HG02884 (cell line): ENCODE measurements around the gene DEFB114.
"Not testable (repeated sequence)": the region's sequence is repeated elsewhere in the genome, so short reads cannot be mapped to it uniquely, and the experiment has no call there.

ENCODE experiments used
- ATAC-seq: cut with Tn5 transposase; IDR thresholded peaks from one replicate; pipeline ENCODE4 v1.9.1; 2021; ENCODE audit warnings: mild to moderate bottlenecking, moderate library complexity; ENCODE audit not compliant: unreplicated experiment

Gene DEFB114, protein sequence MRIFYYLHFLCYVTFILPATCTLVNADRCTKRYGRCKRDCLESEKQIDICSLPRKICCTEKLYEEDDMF

DNA sequence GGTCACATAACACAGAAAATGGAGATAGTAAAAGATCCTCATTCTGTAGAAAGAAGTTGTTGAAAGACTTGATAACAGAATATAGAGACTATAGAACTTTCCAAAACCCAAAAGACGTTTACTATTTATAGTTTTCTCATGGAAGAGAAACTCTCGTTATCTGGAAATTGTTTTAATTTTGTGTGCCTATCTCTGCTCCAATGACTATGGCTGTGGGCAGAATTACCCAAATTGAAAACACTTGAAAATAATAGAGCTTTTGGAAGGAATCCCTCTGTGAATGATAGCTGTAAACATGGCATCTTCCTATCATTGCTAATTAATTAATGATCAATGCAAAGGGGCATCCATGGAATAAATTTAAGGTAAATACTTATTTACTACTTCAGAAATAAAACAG lies at the start of gene DEFB114:
Gene DEFB114 (minus strand): TSS at position 101 of the 400 bp plus-strand sequence. CDS start 59 bp downstream, at position 42.
- ATAC-seq, result no peak

DNA sequence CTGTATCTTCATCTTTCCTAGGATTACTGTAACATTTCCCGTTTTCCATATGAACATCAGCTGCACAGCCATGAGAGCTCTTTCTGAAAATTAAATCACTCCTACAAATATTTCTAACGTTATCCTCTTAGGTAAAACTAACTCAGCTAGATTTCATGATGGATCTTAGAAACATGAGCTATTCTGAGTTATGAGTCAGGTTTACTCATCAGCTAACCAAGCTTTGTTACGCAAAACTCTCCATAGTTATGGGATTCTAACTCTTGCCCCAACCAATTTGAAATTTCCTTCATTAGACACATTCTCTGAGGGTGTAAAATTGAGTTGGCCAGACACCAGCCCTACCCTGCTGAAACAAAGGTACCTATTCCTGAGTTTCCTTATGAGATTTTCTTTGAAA lies 43.9 kb upstream of the DEFB114 start:
- no peak for ATAC-seq

GRCh38 chr6:50003139-50003538 lies 39.2 kb upstream of the DEFB114 start:
- ATAC-seq, result no peak

GRCh38 chr6:49995278-49995677 lies 31.3 kb upstream of the DEFB114 start:
- no peak for ATAC-seq

- ATAC-seq, result no peak
These were observed 24.9 kb upstream of the DEFB114 start for GRCh38 chr6:49988900-49989299.

DNA sequence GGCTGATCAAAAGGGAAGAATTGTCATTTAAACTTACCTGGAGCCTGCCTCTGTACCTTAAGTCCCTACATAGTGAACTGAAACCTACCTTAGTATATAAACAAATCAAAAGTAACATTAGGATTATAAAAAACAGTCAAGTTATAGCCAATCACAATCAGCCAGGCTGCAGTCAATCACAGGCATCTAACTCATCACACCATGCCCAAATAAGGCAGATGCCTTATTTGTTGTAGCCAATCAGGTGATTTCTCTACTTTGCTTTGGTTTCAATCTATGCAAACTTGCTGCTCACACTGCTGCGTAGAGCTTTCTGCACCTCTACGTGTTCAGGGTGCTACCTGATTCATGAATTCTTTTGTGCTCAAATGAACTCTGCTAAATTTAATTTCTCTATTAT lies 23.8 kb upstream of the DEFB114 start:
- ATAC-seq, result no peak

DNA sequence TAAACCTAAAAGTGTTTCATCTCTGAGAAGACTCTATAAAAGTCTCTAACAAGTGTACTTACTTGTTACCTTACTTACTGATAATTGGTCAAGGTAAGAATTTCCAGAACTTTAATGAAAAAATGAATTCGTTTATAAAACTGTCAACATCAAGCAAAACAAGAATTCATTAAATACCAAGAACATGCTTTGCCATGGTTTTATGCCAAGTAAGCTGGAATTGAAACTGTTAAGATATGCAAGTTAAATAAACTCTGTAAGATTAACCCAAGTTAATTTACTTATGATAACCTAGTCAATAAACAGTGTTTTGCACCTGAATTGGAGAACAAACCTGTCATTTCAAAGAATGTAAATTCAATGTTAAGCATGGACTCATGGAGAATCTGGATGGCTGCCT lies 22.6 kb upstream of the DEFB114 start:
- ATAC-seq, result no peak

DNA sequence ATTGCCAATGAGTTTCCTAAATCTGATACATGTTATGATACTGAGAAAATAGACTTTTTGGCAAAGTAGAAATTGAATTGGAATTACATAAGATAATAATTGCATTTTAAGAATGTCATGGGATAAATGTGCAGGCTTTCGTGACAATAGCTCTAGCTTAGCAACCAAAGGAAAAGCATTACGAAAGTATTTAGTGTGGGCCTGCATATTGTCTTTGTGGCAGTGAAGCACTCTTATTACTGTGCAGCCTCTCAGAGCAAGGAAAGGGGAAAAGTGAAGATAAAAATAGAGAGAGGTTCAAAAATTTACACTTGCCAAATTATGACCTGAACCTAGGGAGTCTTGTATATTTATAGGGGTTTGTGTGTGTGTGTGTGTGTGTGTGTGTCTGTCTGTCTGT lies 18.1 kb upstream of the DEFB114 start:
- no peak for ATAC-seq

DNA sequence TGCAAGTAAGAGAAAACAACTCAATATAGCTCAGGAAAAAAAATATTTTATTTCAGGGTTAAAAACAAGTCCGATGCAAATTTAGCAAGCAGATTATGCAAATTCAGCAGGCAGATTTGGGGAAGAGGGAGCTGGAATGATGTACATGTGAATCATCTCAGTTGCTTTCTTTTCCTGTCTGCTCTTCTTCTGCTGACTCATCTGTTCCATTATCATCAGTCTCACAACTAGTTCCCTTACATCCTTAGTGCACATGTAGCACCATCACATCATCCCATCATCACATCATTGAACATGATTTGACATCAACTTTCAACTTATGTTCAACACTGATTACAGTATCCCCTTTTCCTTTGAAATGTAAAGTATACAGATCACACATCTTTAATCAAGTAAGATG lies 16.9 kb upstream of the DEFB114 start:
- ATAC-seq, result peak; percentile 56

GRCh38 chr6:49979584-49979983 lies 15.6 kb upstream of the DEFB114 start:
- ATAC-seq, result peak; percentile 35

- peak; percentile 41 for ATAC-seq
These were observed 14.6 kb upstream of the DEFB114 start for GRCh38 chr6:49978332-49979226.

DNA sequence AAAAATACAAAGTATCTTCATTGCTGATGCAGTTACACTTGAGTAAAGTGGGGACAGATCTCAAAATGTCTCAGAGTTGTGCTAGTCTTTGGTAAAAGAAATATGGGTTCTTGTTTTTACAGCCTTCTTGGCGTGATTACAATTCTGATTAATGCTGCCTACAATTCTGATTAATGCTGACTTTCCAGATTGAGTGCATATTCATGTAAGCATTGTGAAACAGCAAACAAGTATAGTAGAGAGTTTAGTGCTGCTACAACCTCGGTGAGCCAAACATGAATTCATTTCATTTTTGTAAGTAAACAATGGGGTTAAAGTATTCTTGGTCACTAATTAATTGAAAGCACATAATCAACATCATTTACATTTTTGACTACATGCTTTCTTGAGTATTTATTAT lies 5.6 kb upstream of the DEFB114 start, which contains the start of gene DEFB113:
Gene DEFB113 (minus strand): TSS at position 21 of the 400 bp plus-strand sequence. CDS start 0 bp downstream, at position 21.
- ATAC-seq, result no peak

- no peak for ATAC-seq
These were observed 2.9 kb upstream of the DEFB114 start for GRCh38 chr6:49966823-49967222.

DNA sequence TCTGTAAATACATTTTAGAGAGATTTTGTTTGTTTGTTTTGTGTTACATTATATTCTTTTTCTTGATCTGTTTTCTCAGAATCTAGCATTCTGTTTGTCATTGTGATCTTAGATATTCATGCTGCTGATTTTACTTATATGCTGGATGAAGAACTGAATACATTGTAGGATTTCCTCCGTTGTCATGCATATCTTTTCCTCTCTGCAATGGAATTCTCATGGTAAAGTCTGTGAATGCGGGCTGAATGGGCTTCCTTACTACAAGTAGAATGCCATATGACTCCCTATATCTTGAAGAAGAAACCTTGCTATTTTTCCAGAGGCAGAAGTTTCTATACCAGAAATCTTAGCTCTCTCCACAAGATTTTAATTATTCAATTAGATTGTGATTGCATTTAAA lies 2.4 kb upstream of the DEFB114 start:
- no peak for ATAC-seq

DNA sequence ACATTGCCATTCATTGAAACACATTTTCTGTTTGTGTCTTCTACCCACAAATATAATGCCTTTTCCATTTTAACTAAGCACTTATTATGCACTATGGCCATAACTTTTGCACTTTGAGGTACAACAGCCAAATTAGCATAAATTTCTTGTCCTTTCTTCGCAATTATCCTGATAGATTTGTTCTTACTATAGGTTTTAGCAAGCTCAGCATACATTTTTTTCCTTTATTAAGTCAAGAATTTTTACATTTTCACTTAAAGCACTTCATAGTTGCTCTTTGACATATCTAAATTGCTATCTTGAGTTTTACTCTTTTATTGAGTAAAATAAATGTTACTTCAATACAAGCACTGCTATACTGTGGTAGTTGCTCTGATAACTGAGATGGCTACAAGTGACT lies 5.8 kb downstream of the DEFB114 start:
- no peak for ATAC-seq

DNA sequence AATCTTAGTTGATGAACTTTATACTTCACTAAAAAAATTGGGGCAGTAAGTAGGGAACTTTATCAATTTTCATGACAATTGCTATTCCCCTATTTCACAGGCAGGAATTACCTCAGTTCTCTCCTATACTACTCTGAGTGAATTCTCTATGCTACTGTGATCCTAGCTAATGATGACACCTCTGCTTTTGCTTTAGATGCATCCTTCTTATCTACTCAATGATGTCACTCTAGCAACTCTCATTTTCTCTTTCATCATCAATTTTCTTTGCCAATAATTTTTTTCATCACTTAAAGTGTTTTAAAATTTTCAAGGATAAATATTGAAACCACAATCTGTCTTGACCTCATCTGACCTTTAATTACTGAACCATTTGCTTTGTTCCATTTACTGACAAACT lies 8.1 kb downstream of the DEFB114 start:
- ATAC-seq, result no peak

DNA sequence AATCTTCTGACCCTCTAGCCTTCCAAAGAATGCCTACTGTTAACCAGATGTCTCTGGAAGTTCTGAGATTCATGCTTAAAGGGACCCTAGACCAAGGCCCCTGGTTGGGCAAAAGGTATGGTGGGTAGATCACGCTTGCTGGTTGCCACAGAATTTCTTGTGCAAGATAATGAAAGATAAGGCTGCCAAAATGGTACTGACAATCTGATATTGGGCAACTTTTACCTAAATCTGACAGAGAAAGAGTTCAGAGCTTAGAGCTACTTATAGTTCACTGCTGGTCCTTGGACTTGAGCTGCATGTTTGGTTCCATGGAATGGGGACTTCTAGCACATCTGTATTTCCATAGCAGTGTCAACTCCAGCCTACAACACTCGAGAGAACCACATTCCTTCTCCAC lies 12.0 kb downstream of the DEFB114 start:
- ATAC-seq, result no peak

GRCh38 chr6:49950415-49950751 lies 13.6 kb downstream of the DEFB114 start:
- no peak for ATAC-seq

DNA sequence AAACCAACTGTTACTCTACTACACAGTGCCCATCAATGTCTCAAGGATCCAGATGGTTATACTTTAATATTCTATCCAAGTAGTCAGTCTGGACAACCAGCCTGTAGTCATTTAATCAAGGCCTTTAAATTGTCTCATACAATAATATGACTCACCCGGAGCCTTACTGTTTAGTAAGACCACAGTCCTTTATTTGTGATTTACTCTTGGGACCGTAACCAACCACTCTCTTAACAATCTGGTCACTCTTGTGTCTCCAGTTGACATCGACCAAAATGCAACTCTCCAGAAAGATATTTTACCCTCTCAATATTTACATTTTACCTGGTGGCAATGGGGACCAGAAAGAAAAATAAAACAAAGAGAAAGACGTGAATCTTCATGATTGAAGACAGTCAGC lies 14.9 kb downstream of the DEFB114 start:
- no peak for ATAC-seq

DNA sequence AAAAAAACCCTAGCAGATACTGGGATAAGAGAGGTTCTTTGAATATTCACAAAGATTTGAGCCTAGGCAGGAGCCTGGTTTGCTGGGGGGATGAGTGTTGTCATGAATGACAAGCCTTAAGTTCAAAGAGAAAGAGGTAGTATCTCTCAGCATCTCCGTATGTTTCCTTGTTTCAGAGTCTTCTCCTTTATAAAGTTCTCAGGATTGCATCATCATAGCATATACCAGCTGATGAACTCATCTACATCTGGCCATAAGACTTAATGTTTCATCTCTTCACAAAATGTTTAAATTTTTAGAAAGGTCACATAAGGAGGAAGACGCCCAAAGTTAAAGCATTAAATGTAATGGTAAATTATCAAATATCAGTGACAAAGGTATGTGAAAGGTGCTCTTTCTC lies 17.1 kb downstream of the DEFB114 start:
- ATAC-seq, result no peak

DNA sequence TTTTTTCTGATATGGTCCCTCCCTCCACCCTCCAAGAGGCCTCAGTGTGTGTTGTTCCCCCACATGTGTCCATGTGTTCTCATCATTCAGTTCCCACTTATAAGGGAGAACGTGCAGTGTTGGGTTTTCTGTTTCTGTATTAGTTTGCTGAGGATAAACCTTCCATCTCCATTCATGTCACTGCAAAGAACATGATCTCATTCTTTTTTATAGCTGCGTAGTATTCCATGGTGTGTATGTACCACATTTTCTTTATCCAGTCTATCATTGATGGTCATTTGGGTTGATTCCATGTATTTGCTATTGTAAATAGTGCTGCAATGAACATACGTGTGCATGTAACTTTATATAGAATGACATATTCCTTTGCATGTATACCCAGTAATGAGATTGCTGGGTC lies 19.9 kb downstream of the DEFB114 start:
- not testable (repeated sequence) for ATAC-seq

DNA sequence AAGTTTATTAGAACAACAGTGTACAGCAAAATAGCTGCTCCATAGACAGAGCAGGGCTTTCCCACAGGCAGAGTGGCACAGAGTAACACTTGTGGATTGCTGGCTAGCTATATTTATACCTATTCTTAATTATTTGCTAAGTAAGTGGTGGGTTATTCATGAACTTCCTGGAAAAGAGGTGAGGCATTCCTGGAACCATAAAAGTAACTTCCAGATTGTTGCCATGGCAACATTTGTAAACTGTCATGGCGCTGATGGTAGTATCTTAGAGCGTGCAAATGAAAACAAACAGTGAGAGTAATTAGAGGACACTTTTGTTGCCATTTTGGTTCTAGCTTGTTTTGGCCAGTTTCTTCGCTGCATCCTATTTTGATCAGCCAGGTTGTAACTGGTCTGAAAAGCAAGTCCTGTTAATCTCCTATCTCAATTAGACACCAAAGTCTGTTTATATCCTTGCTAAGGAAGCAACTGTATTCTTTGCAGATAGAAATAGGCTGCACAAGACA lies 23.9 kb downstream of the DEFB114 start:
- no peak for ATAC-seq
